HEK293 (cell line): Measurements from ENCODE around the gene STK10.

Source experiments
- CTCF ChIA-PET: fragments of 350-600 bp; formaldehyde crosslinking; extraction: SDS; loops from one replicate; lab custom pipeline; 2021; ENCODE audit warnings: antibody characterized with exemption; lab: Yijun Ruan, JAX
- POLR2A ChIA-PET: fragments of 300-600 bp; formaldehyde crosslinking; extraction: SDS; loops from one replicate; lab custom pipeline; 2020; ENCODE audit warnings: antibody characterized with exemption, inconsistent platforms; lab: Yijun Ruan, JAX
- H3K27ac ChIP-seq: fragments of 200-500 bp; sonication (Bioruptor generic); 2 replicates; pipeline ENCODE4 v1.5.1; 2014; ENCODE audit warnings: low read depth, low read length, control low read depth, inconsistent platforms; ENCODE audit errors: extremely low read depth
- H3K36me3 ChIP-seq, 2 experiments: fragments of 200-500 bp in 1 of 2; sonication (Bioruptor generic) in 1 of 2; 1 replicate in 1 of 2; 2 replicates in 1 of 2; pipeline ENCODE4 v1.5.1; 2014 to 2017; ENCODE audit warnings: inconsistent platforms in 2 of 2, low read length in 2 of 2; ENCODE audit not compliant: control insufficient read depth in 2 of 2, insufficient read depth in 1 of 2
- H3K4me1 ChIP-seq: fragments of 200-500 bp; sonication (Bioruptor generic); 2 replicates; pipeline ENCODE4 v1.5.1; 2014; ENCODE audit warnings: mild to moderate bottlenecking, low read length, inconsistent platforms; ENCODE audit not compliant: control insufficient read depth, insufficient read depth
- H3K4me3 ChIP-seq: 2 replicates; pipeline ENCODE4 v1.5.1; 2011; ENCODE audit warnings: low read depth, mild to moderate bottlenecking, control low read depth, low read length, moderate library complexity
- H3K9me3 ChIP-seq: fragments of 200-500 bp; sonication (Bioruptor generic); 2 replicates; pipeline ENCODE4 v1.5.1; 2014; ENCODE audit warnings: low read depth, low read length, inconsistent platforms; ENCODE audit not compliant: control insufficient read depth, insufficient read depth
- GLIS1 ChIP-seq: fragments of 450-650 bp; formaldehyde crosslinking; IDR thresholded peaks from 2 replicates; pipeline ENCODE4 v1.5.1; 2016; ENCODE audit warnings: missing biosample characterization, missing genetic modification characterization
- IKZF3 ChIP-seq: fragments of 450-650 bp; IDR thresholded peaks from 2 replicates; pipeline ENCODE4 v1.5.0; 2018; ENCODE audit warnings: missing biosample characterization, mild to moderate bottlenecking, missing genetic modification characterization, moderate library complexity
- YY2 ChIP-seq: fragments of 450-650 bp; formaldehyde crosslinking; IDR thresholded peaks from 2 replicates; pipeline ENCODE4 v1.5.1; 2016; ENCODE audit warnings: missing biosample characterization, missing genetic modification characterization
- ZBTB11 ChIP-seq: fragments of 450-650 bp; formaldehyde crosslinking; conservative IDR thresholded peaks from 2 replicates; pipeline ENCODE4 v1.5.1; 2016; ENCODE audit warnings: low read depth, missing biosample characterization, missing genetic modification characterization
- ZBTB8A ChIP-seq: fragments of 450-650 bp; formaldehyde crosslinking; IDR thresholded peaks from 2 replicates; pipeline ENCODE4 v1.5.1; 2016; ENCODE audit warnings: missing biosample characterization, missing genetic modification characterization
- ZIC2 ChIP-seq: fragments of 450-650 bp; formaldehyde crosslinking; IDR thresholded peaks from 2 replicates; pipeline ENCODE4 v1.5.1; 2016; ENCODE audit warnings: missing biosample characterization, missing genetic modification characterization
- ZNF157 ChIP-seq: fragments of 450-650 bp; formaldehyde crosslinking; IDR thresholded peaks from 2 replicates; pipeline ENCODE4 v1.5.1; 2016; ENCODE audit warnings: missing biosample characterization, missing genetic modification characterization
- ZNF24 ChIP-seq: fragments of 450-650 bp; formaldehyde crosslinking; IDR thresholded peaks from 2 replicates; pipeline ENCODE4 v1.5.1; 2016; ENCODE audit warnings: missing biosample characterization, missing genetic modification characterization
- ZNF394 ChIP-seq: fragments of 450-650 bp; formaldehyde crosslinking; IDR thresholded peaks from 2 replicates; pipeline ENCODE4 v1.5.1; 2016; ENCODE audit warnings: missing biosample characterization, missing genetic modification characterization, mild to moderate bottlenecking, moderate library complexity, borderline replicate concordance
- ZNF423 ChIP-seq: fragments of 450-650 bp; formaldehyde crosslinking; IDR thresholded peaks from 2 replicates; pipeline ENCODE4 v1.5.1; 2016; ENCODE audit warnings: missing biosample characterization, missing genetic modification characterization
- ZNF426 ChIP-seq: fragments of 450-650 bp; formaldehyde crosslinking; IDR thresholded peaks from 2 replicates; pipeline ENCODE4 v1.5.1; 2017; ENCODE audit warnings: missing biosample characterization, missing genetic modification characterization, mild to moderate bottlenecking, inconsistent platforms, moderate library complexity
- ZNF510 ChIP-seq: fragments of 450-650 bp; formaldehyde crosslinking; IDR thresholded peaks from 2 replicates; pipeline ENCODE4 v1.5.1; 2018; ENCODE audit warnings: mild to moderate bottlenecking, missing genetic modification characterization, missing biosample characterization; ENCODE audit not compliant: insufficient replicate concordance
- ZNF518A ChIP-seq: fragments of 450-650 bp; formaldehyde crosslinking; conservative IDR thresholded peaks from 2 replicates; pipeline ENCODE4 v1.5.1; 2016; ENCODE audit warnings: low read depth, missing biosample characterization, missing genetic modification characterization
- ZNF596 ChIP-seq: fragments of 450-650 bp; IDR thresholded peaks from 2 replicates; pipeline ENCODE4 v1.5.0; 2018; ENCODE audit warnings: missing biosample characterization, mild to moderate bottlenecking, missing genetic modification characterization, moderate library complexity
- ZNF623 ChIP-seq: fragments of 450-650 bp; formaldehyde crosslinking; IDR thresholded peaks from 2 replicates; pipeline ENCODE4 v1.5.1; 2016; ENCODE audit warnings: missing biosample characterization, missing genetic modification characterization
- ZNF654 ChIP-seq: fragments of 450-650 bp; formaldehyde crosslinking; IDR thresholded peaks from 2 replicates; pipeline ENCODE4 v1.5.1; 2016; ENCODE audit warnings: low read depth, missing biosample characterization, missing genetic modification characterization

STK10 gene

GRCh38 chr5:172194985-172195774 is 7.2 kb upstream of the STK10 start:
- Histone ChIP-seq H3K36me3 (no peaks in the 10 kb centered on the region), H3K4me3 (no peak overlapping the region), H3K27ac (no peak overlapping the region), H3K9me3 (no peaks in the 10 kb centered on the region)
- ChIA-PET CTCF (interaction anchor here (0.8 to 1.2 kb wide), 2 partner anchors 9 to 256 kb away, joined by 3 to 5 read pairs; no protein-coding TSS in a partner anchor), POLR2A (no interaction called here)
- TF ChIP-seq ZNF426 (peak; percentile 75), ZBTB11 (tag by site-specific recombination) (peak; percentile 60; the same call in 1 of the 2 replicates), ZNF510 (tag by site-specific recombination) (no peak), ZNF157 (no peak), ZNF654 (tag by site-specific recombination) (0 out of 2 replicates have a peak, but pooled peaks have one; percentile 8), IKZF3 (tag by site-specific recombination) (0 out of 2 replicates have a peak, but pooled peaks have one; percentile 18), ZNF623 (tag by site-specific recombination) (peak; percentile 26; the same call in 1 of the 2 replicates), ZNF596 (tag by site-specific recombination) (peak; percentile 26; the same call in 1 of the 2 replicates), ZBTB8A (tag by site-specific recombination) (peak; percentile 84), ZNF423 (tag by site-specific recombination) (peak; percentile 79), GLIS1 (tag by site-specific recombination) (peak; percentile 91), ZIC2 (tag by site-specific recombination) (peak; percentile 100), YY2 (tag by site-specific recombination) (no peak), ZNF518A (tag by site-specific recombination) (peak; percentile 72; the same call in 1 of the 2 replicates), ZNF24 (tag by site-specific recombination) (no peak), ZNF394 (tag by site-specific recombination) (peak; percentile 76)
- TF ChIP-seq, all 188 proteins: peak for 12
- H3K4me1 ChIP-seq = 0 out of 2 replicates have a peak, but pooled peaks cover 3% of the 10 kb centered on the region
